A673 (cell line): ENCODE data around the gene LPP.

Experiments used
- EZH2 ChIP-seq: fragments of 200-600 bp; sonication (generic); IDR thresholded peaks from 2 replicates; pipeline ENCODE4 v1.6.1; 2017; ENCODE audit warnings: borderline replicate concordance, low read depth, mild to moderate bottlenecking, mixed read lengths, antibody characterized with exemption, low read length; ENCODE audit not compliant: poor library complexity, severe bottlenecking
- TF ChIP-seq, protein P1 (sequence below): fragments of 300-800, 200-600 bp; sonication (generic); conservative IDR thresholded peaks from 2 replicates; pipeline ENCODE4 v1.5.1; 2017; ENCODE audit warnings: low read depth, mild to moderate bottlenecking, antibody characterized with exemption, low read length, moderate library complexity, mixed read lengths

DNA sequence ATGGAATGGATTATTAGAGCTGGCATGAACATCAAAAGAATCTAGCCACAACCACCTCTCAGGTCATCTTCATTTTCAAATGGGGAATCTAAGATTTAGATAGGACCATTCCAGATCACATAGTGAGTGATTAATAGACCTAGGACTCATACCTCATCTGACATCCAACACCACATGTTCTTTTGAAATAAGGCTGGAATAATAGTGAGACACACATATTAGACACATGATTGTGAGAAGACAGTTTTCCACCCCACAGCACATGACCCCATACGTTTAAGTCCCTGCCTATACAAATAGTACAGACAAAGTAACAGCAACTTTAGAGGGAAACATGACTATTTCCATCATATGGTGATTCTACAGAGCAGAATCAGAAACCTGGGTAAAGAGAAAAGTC, 673.1 kb downstream of the LPP start:
- TF ChIP-seq, protein P1, sequence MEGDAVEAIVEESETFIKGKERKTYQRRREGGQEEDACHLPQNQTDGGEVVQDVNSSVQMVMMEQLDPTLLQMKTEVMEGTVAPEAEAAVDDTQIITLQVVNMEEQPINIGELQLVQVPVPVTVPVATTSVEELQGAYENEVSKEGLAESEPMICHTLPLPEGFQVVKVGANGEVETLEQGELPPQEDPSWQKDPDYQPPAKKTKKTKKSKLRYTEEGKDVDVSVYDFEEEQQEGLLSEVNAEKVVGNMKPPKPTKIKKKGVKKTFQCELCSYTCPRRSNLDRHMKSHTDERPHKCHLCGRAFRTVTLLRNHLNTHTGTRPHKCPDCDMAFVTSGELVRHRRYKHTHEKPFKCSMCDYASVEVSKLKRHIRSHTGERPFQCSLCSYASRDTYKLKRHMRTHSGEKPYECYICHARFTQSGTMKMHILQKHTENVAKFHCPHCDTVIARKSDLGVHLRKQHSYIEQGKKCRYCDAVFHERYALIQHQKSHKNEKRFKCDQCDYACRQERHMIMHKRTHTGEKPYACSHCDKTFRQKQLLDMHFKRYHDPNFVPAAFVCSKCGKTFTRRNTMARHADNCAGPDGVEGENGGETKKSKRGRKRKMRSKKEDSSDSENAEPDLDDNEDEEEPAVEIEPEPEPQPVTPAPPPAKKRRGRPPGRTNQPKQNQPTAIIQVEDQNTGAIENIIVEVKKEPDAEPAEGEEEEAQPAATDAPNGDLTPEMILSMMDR, result no peak
- no peak for TF ChIP-seq EZH2
